HEK293 (cell line): Measurements from ENCODE around the gene CDH2.
A peak's percentile ranks its signal among the peaks of the same experiment; 100 is the strongest.

Experiments used
- CTCF ChIA-PET: fragments of 350-600 bp; formaldehyde crosslinking; extraction: SDS; loops from one replicate; lab custom pipeline; 2021; ENCODE audit warnings: antibody characterized with exemption; lab: Yijun Ruan, JAX
- POLR2A ChIA-PET: fragments of 300-600 bp; formaldehyde crosslinking; extraction: SDS; loops from one replicate; lab custom pipeline; 2020; ENCODE audit warnings: antibody characterized with exemption, inconsistent platforms; lab: Yijun Ruan, JAX
- H3K27ac ChIP-seq: fragments of 200-500 bp; sonication (Bioruptor generic); 2 replicates; pipeline ENCODE4 v1.5.1; 2014; ENCODE audit warnings: low read depth, low read length, control low read depth, inconsistent platforms; ENCODE audit errors: extremely low read depth
- H3K36me3 ChIP-seq, 2 experiments: fragments of 200-500 bp in 1 of 2; sonication (Bioruptor generic) in 1 of 2; 1 replicate in 1 of 2; 2 replicates in 1 of 2; pipeline ENCODE4 v1.5.1; 2014 to 2017; ENCODE audit warnings: inconsistent platforms in 2 of 2, low read length in 2 of 2; ENCODE audit not compliant: control insufficient read depth in 2 of 2, insufficient read depth in 1 of 2
- H3K4me1 ChIP-seq: fragments of 200-500 bp; sonication (Bioruptor generic); 2 replicates; pipeline ENCODE4 v1.5.1; 2014; ENCODE audit warnings: mild to moderate bottlenecking, low read length, inconsistent platforms; ENCODE audit not compliant: control insufficient read depth, insufficient read depth
- H3K4me3 ChIP-seq: 2 replicates; pipeline ENCODE4 v1.5.1; 2011; ENCODE audit warnings: low read depth, mild to moderate bottlenecking, control low read depth, low read length, moderate library complexity
- H3K9me3 ChIP-seq: fragments of 200-500 bp; sonication (Bioruptor generic); 2 replicates; pipeline ENCODE4 v1.5.1; 2014; ENCODE audit warnings: low read depth, low read length, inconsistent platforms; ENCODE audit not compliant: control insufficient read depth, insufficient read depth
- KLF16 ChIP-seq: fragments of 450-650 bp; formaldehyde crosslinking; IDR thresholded peaks from 2 replicates; pipeline ENCODE4 v1.5.1; 2017; ENCODE audit warnings: missing biosample characterization, missing genetic modification characterization
- OSR2 ChIP-seq: fragments of 450-650 bp; formaldehyde crosslinking; IDR thresholded peaks from 2 replicates; pipeline ENCODE4 v1.5.1; 2016; ENCODE audit warnings: missing biosample characterization, missing genetic modification characterization
- ZBTB10 ChIP-seq: fragments of 450-650 bp; formaldehyde crosslinking; IDR thresholded peaks from 2 replicates; pipeline ENCODE4 v1.5.1; 2016; ENCODE audit warnings: missing biosample characterization, missing genetic modification characterization
- ZBTB17 ChIP-seq: fragments of 450-650 bp; formaldehyde crosslinking; IDR thresholded peaks from 2 replicates; pipeline ENCODE4 v1.5.1; 2016; ENCODE audit warnings: missing biosample characterization, missing genetic modification characterization
- ZBTB21 ChIP-seq: fragments of 450-650 bp; formaldehyde crosslinking; IDR thresholded peaks from 2 replicates; pipeline ENCODE4 v1.5.1; 2017; ENCODE audit warnings: missing biosample characterization, missing genetic modification characterization
- ZNF114 ChIP-seq: fragments of 450-650 bp; formaldehyde crosslinking; IDR thresholded peaks from 2 replicates; pipeline ENCODE4 v1.5.0; 2017; ENCODE audit warnings: missing biosample characterization, missing genetic modification characterization
- ZNF335 ChIP-seq: fragments of 450-650 bp; formaldehyde crosslinking; conservative IDR thresholded peaks from 2 replicates; pipeline ENCODE4 v1.5.1; 2016; ENCODE audit warnings: missing biosample characterization, missing genetic modification characterization
- ZNF501 ChIP-seq: fragments of 450-650 bp; formaldehyde crosslinking; IDR thresholded peaks from 2 replicates; pipeline ENCODE4 v1.5.1; 2016; ENCODE audit warnings: missing biosample characterization, missing genetic modification characterization
- ZNF510 ChIP-seq: fragments of 450-650 bp; formaldehyde crosslinking; IDR thresholded peaks from 2 replicates; pipeline ENCODE4 v1.5.1; 2018; ENCODE audit warnings: mild to moderate bottlenecking, missing genetic modification characterization, missing biosample characterization; ENCODE audit not compliant: insufficient replicate concordance
- ZNF513 ChIP-seq: fragments of 450-650 bp; IDR thresholded peaks from 2 replicates; pipeline ENCODE4 v1.5.1; 2018; ENCODE audit warnings: missing biosample characterization, missing genetic modification characterization
- ZNF529 ChIP-seq: fragments of 450-650 bp; formaldehyde crosslinking; IDR thresholded peaks from 2 replicates; pipeline ENCODE4 v1.5.1; 2017; ENCODE audit warnings: missing genetic modification characterization, missing biosample characterization; ENCODE audit not compliant: insufficient replicate concordance
- ZNF571 ChIP-seq: fragments of 450-650 bp; formaldehyde crosslinking; IDR thresholded peaks from 2 replicates; pipeline ENCODE4 v1.5.0; 2017; ENCODE audit warnings: missing biosample characterization, missing genetic modification characterization
- ZNF600 ChIP-seq: fragments of 450-650 bp; formaldehyde crosslinking; IDR thresholded peaks from 2 replicates; pipeline ENCODE4 v1.5.1; 2016; ENCODE audit warnings: missing biosample characterization, missing genetic modification characterization
- ZNF629 ChIP-seq: fragments of 450-650 bp; formaldehyde crosslinking; IDR thresholded peaks from 2 replicates; pipeline ENCODE4 v1.5.1; 2017; ENCODE audit warnings: missing biosample characterization, missing genetic modification characterization
- TF ChIP-seq, protein P1 (sequence below): fragments of 450-650 bp; formaldehyde crosslinking; optimal IDR thresholded peaks from 2 replicates; pipeline ENCODE3; 2016; ENCODE audit warnings: missing biosample characterization, mild to moderate bottlenecking, missing genetic modification characterization

Gene CDH2

DNA sequence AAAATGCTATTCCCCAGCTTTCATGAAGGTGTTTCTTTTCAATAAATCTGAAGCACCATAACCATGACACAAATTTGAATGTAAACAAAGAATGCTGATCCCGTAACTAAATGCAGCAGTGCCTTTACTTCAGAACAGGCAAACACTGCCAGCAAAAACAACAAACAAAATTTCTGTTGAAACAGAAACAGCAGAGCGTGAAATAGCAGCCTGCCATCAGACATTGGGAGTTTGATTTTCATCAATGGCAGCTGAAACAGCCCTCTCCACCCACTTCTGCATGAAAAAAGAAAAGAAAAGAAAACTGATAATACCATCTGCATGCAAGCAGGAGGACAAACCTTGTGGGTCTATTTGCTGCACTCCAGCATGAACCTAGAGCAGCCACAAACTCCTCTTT lies 128.3 kb downstream of the CDH2 start:
- Histone ChIP-seq H3K4me1 (peaks cover 11% of the 10 kb centered on the region), H3K36me3 (no peaks in the 10 kb centered on the region), H3K27ac (no peak overlapping the region), H3K9me3 (no peaks in the 10 kb centered on the region), H3K4me3 (no peak overlapping the region)
- ChIA-PET CTCF (interaction anchor here (0.6 kb wide), 2 partner anchors 20 to 39 kb away, joined by 3 read pairs; no protein-coding TSS in a partner anchor), POLR2A (no interaction called here)
- no peak for TF ChIP-seq ZNF600 (tag by site-specific recombination)
- TF ChIP-seq ZNF529 (tag by site-specific recombination) = no peak
- TF ChIP-seq ZNF510 (tag by site-specific recombination) = no peak
- TF ChIP-seq ZNF501 (tag by site-specific recombination) = no peak
- TF ChIP-seq ZBTB17 (tag by site-specific recombination) = no peak
- no peak for TF ChIP-seq ZNF571
- TF ChIP-seq ZNF629 = no peak
- no peak for TF ChIP-seq ZNF335 (tag by site-specific recombination)
- TF ChIP-seq ZBTB21 (tag by site-specific recombination) = no peak
- TF ChIP-seq ZNF114 = no peak
- no peak for TF ChIP-seq ZNF513 (tag by site-specific recombination)

DNA sequence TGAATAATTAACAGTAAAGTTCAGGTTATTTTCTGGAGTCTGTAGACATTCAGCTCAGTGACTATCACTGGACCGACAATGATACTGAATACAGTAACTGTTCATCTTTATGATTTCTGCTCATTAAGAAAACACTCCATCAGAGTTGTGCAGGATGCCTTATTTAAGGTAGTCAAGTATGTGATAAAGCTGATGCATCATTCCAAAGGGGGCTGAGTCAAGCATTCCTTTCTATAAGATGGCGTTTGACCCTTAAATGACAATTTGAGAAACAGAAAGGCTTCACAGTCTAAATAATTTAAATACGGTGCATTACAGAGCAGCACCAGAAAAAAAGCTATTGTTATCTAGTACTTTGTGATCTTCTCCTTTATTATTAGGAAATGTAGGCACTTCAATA lies 131.1 kb downstream of the CDH2 start:
- ChIA-PET CTCF (interaction anchor here (0.6 to 1.1 kb wide), 3 partner anchors 14 to 1575 kb away, joined by 3 read pairs; no protein-coding TSS in a partner anchor), POLR2A (interaction anchor here (1.4 kb wide), 1 partner anchor 131 kb away, joined by 4 read pairs; the partner anchor contains the start of gene CDH2)
- no peak for TF ChIP-seq ZBTB10 (tag by site-specific recombination)
- TF ChIP-seq, protein P1, sequence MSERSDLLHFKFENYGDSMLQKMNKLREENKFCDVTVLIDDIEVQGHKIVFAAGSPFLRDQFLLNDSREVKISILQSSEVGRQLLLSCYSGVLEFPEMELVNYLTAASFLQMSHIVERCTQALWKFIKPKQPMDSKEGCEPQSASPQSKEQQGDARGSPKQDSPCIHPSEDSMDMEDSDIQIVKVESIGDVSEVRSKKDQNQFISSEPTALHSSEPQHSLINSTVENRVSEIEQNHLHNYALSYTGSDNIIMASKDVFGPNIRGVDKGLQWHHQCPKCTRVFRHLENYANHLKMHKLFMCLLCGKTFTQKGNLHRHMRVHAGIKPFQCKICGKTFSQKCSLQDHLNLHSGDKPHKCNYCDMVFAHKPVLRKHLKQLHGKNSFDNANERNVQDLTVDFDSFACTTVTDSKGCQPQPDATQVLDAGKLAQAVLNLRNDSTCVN (tag by site-specific recombination) = no peak
- Histone ChIP-seq H3K4me3 (no peak overlapping the region), H3K36me3 (no peaks in the 10 kb centered on the region), H3K4me1 (peaks cover 11% of the 10 kb centered on the region), H3K27ac (no peak overlapping the region), H3K9me3 (no peaks in the 10 kb centered on the region)

DNA sequence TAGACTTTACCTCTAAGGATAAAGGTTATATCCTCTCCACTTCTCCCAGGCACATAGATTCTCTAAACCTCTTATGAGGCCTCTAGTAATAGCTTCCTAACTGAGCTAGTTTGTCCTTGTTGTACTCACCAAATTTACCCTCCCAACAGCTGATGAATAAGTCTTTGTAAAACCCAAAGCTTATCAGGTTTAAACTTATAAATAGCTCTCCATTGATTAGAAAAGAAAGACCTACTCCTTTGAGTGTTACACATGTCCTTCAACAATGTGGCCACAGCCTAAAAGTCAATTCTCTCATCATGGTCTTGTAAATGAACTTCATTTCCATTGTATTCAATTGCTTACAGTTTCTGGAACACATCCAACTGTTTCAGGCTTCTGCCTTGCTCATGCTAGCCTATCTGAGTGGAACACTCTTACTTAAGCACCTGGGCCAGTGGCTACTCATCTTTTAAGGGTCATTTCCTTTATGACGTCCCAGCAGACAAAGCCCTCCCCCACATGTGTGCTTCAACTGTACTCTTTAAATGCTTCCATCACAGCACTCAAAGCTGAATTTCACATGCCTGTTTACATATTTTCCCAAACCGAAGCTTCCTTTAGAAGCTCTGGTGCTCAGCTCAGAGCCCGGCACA lies 131.6 kb downstream of the CDH2 start:
- Histone ChIP-seq H3K36me3 (no peaks in the 10 kb centered on the region), H3K4me3 (no peak overlapping the region), H3K27ac (no peak overlapping the region), H3K4me1 (peaks cover 11% of the 10 kb centered on the region), H3K9me3 (no peaks in the 10 kb centered on the region)
- POLR2A ChIA-PET = interaction anchor here (1.4 kb wide), 1 partner anchor 132 kb away, joined by 4 read pairs; the partner anchor contains the start of gene CDH2
- no peak for TF ChIP-seq KLF16
- peak; percentile 61; the same call in 1 of the 2 replicates for TF ChIP-seq OSR2 (tag by site-specific recombination)
- CTCF ChIA-PET = interaction anchor here (0.6 to 1.1 kb wide), 4 partner anchors 14 to 1575 kb away, joined by 3 read pairs; no protein-coding TSS in a partner anchor
